Measurements from ENCODE around the gene GRIK5.

GRIK5 gene

DNA sequence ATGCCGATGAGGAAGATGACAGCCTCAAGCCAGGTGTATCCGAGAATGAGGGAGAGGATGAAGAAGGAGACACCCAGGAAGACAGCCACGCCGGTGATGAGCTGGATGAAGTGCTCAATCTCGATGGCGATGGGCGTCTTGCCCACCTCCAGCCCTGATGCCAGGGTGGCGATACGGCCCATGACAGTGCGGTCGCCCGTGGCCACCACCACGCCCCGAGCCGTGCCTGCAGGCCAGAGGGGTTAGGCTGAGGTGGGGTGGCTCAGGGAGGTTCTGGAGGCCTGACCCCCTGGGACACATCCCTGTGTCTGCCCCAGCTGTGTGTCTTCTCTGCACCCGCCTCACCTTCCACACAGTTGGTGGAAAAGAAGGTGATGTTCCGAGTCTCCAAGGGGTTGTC, 85.0 kb downstream of the GRIK5 start:
- DNase-seq, result no peak

DNA sequence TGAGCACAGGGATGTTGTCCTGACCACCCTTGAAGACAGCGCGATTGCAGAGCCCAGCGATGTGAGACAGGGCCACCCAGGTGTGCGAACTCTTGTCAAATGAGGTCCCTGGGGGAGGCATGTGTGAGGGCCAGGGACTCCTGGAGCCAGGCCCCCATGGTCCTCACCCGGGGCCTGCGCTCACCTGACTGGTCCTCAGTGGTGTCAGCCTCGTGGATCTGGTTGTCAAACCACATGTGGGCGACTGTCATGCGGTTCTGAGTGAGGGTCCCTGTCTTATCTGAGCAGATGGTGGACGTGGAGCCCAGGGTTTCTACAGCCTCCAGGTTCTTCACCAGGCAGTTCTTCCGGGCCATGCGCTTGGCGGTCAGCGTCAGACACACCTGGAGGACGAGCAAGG, 88.3 kb downstream of the GRIK5 start:
- DNase-seq, result no peak

DNA sequence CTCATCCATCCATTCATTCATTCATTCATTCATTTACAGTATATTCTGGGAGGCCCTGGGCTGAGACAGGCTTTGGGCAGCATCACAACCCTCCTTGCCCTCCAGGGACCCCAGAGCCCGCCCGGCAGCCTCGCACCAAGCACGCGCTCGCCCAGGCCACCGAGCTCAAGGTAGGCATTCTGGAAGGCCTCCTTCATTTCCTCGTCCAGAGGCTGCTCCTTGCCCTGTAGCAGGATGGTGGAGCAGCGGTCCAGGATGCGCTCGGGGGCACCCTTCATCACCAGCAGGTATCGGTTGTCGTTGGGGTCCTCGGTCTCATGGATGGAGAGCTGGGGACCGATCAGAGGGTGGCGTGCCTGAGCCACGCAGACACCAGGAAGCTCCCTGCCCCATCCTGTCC, 91.5 kb downstream of the GRIK5 start:
- DNase-seq, result no peak

DNA sequence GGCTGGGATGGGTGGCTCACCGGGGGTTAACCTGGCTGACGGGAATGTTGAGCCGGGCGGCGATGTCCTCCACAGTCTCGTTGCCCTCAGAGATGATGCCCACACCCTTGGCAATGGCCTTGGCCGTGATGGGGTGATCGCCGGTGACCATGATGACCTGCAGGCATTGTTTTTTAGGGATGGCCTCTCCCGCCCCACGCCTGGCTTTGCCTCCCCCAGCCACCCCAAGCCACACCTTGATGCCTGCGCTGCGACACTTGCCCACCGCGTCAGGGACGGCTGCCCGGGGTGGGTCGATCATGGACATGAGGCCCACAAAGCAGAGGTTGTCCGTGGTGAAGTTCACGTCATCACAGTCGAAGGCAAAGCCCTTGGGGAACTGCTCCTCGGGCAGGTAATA, 92.1 kb downstream of the GRIK5 start:
- DNase-seq, result no peak

DNA sequence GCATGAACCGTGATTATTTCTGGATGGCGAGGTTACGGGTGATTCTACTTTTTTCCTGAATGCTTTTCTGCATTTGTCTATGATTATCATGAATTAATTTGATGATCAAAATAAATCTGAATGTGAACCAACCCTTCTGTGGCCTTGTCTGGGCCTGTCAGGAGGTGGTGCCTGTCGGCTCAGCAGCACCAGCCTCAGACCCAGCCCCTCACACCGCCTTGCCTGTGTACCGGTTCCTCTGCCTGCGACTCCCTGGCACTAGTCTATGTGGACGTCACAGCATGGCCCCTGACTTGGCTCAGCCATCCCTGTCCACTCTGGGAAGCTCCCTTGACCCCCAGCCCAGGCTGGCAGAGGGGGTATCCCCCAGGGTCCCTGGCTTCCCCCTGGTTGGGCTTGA, 95.4 kb downstream of the GRIK5 start:
- DNase-seq, result no peak

DNA sequence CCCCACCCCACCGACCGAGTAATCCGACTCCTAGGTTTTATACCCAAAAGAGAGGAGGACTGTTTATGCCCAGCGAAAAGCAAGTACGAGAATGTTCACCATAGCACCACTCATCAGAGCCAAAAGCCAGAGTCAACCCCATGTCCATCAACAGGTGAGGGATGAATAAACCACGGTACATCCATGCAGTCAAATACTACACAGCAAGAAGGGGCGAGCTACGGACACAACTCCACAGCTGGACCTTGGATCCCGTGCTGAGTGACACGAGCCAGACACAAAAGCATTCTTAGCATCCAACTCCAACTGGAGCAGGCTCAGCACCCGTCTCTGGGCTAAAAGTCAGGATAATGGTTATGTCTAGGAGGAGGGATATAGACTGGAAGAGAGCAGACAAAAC, 98.6 kb downstream of the GRIK5 start:
- no peak for DNase-seq

DNA sequence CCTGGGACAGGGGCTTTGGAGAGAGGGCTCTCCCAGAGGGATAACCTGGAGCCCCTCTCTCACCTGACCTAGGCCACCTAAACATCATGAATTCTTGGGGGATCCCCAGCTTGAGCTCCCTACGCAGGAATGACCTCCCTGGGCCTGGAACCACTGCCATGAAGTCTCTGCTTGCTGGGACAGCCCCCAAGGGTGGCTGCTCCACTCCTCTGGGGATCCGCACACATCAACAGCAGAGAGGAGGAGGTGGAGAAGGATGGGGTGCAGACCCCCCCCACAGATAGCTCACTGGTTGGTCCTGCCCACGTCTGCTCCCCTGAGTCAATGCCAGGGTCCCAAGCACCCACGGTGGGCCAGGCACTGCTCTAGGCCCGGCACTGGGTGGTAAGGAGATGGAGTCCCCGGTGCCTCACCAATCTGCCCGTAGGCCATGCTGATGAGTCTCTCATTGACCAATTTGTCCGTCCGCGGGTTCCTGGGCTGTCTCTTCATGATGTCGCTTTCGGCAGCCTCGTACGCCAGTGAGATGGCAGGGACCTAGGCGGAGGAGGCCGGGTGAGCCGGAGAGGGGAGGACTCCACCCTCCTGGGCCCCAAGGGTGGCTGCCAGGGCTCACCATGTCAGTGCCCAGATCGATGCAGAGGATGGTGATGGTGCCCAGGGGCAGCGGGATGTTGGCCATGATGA, 100.1 kb downstream of the GRIK5 start:
- no peak for DNase-seq

DNA sequence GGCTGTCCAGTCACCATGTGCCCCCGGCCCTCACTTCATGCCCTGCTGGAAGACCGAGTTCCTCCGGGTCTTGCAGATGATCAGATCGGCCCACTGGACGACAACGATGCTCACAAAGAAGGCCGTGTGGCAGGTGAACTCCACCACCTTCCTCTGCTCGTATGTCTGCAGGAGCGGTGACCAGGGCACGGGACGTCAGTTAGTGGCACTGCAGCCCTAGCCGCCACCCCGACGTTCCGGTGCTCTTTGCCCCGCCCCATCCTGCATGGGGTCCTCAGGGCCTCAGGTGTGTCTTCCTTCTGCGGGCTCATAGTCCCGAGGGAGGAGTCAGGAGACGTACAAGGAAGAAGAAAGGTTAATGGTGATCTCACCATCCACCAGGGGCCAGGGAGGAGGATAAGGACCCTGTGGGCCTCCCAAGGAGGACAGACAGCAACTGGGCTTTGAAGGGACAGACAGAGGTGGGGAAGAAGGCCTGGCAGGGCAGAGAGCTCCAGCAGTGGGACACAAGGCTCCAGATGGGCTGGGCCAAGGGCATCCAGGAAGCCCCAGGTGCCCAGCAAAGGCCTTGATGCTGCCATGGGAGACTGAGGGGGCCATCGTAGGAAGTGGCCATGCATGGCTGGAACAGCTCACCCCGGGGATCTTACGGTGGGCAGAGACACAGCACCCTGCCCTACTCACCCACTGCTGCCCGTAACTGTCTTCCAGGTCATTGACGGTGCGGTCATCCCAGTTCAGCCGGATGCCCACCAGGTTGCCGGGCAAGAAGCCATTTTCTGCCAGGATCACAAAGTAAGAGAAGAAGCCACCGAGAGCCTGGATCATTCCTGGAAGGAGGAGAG, 101.0 kb downstream of the GRIK5 start:
- no peak for DNase-seq

DNA sequence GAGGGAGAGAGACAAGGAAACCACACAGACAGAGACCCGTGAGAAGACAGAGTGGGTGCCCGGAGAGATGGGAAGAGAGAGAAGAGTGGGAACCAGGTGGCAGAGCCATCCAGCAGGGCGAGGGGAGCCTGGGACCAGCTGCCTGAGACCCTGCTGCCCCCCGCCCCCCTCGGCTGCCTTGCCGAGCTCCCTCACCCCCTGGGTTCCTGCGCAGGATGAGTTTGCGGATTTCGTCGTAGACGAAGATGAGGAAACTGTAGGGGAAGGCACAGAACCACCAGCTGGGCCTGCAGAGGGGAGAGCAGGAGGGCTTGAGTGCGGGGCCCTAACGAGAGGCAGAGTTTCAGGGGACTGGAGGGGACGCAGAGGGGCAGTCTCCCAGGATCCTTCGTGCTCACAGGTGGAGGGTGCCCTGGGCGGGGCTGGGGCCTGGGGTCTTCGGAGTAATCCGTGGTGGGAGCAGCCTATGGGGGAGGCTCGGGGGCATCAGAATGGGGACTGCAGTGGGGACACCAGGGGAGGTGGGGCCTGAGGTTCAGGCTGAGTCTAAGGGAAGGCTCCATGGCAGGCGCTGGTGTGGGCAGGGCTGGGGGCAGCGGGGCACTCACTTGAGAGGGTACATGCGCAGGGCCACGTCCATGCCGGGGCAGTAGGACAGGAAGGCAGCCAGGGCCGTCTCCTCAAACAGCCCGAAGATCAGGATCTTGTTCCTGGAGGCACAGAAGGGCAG, 102.8 kb downstream of the GRIK5 start:
- DNase-seq, result no peak

DNA sequence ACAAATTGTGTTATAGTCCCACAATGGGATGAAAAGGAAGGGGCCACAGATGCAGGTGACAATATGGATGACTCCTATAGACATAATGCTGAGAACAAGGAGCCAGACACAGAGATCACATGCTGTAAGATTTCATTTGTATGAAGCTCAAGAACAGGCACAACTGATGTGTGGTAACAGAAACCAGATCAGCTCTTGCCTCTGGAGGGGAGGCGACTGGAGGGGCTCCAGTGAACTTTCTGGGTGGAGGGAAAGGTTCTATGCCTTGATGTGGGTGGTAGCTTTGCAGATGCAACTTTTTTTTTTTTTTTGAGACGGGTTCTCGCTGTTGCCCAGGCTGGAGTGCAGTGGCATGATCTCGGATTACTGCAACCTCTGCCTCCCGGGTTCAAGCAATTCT, 104.9 kb downstream of the GRIK5 start:
- no peak for DNase-seq

DNA sequence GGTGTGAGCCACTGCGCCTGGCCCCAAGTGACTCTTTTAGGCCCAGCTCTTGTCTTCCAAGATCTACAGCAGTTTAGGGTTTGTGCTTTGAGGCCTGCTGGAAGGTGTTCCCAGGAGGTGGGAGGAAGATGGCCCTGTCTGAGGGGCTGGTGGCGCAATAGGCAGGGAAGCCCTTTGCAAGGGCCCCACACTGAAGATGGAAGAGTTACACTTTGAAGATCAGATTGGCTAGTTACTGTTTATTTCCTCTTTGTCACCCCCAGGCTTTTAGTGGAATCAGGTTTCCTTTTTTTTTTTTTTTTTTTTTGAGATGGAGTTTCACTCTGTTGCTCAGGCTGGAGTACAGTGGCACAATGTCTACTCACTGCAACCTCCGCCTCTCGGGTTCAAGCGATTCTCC, 109.0 kb downstream of the GRIK5 start:
- no peak for DNase-seq

DNA sequence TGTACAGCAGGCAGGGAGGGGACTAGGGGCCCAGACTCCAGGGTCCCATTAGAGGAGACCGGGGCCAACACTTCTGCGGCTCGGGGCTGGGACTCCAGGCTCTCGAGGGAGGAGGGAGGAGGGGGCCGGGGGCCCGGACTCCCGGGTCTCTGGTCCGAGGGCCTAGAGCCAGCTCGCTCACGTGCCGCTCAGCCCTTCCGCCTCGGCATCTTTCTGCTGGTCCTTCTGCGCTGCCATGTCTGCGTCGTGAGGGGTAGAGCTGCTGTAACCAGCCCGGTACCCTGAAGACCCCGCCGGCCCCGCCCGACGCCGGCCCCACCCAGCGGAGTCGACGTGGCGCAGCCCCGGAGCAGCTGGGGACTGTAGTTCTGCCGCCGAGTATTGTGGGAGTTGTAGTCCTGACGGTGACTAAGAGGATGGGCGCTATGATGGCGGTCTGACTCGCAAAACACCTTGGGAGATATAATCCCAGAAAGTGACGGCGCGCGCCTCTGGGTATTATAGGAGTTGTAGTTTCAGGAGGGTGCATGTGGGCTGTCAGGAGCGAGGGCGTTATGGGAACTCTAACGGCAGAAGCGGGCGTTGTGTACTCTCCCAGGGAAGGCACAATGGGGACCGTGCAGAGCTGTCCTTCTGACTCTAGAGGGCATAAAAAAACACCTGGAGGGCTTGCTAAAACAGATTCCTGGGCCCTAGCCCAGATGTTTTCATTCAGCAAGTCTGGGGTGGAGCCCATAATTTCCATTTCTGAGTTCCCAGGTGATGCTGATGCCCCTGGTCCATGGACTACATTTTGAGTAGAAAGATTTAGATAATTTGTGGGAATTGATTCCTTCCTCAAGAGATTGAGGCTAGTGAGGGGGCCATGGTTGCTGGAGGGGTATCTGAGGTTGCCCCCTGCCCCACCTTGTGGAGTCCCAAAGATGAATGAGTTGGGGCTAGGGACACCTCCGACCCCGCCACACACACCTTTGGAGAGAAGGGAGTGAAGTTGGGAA, 110.7 kb downstream of the GRIK5 start, which contains the start of gene RABAC1:
Gene RABAC1 (minus strand): TSS at position 266 of the 998 bp plus-strand sequence. CDS start 29 bp downstream, at position 237.
- DNase-seq, result peak; percentile 94

DNA sequence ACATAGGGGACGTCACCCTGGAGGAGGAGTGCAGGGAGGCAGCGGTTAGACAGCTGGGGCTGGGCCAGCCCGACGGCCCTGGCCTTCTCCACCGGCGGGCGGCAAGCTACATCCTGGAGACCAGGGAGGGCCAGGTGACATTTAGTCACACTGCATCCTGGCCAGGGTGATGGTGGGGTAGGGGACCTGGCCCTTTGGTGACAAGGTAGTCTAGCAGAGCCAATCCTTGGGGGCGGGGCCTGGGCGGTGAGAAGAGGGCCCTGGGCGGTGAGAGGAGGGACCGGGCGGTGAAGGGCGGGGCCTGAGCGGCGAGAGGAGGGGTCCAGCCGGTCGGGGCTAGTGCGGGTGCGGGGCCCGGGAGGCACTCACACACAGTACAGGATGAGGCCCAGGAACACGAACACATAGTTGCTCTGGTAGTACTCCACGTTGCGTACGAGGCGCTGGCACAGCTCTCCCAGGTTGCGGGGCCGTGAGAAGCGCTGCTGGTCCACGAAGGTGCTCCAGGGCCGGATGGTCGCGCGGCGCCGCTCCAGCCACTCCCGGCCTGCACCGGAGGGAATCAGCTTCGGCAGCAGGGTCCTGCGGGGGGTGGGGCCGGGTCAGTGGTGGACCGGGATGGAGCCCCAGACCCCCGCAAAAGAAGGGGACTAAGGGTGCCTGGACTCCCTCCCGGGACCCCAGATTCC, 111.5 kb downstream of the GRIK5 start:
- peak; percentile 70 for DNase-seq

DNA sequence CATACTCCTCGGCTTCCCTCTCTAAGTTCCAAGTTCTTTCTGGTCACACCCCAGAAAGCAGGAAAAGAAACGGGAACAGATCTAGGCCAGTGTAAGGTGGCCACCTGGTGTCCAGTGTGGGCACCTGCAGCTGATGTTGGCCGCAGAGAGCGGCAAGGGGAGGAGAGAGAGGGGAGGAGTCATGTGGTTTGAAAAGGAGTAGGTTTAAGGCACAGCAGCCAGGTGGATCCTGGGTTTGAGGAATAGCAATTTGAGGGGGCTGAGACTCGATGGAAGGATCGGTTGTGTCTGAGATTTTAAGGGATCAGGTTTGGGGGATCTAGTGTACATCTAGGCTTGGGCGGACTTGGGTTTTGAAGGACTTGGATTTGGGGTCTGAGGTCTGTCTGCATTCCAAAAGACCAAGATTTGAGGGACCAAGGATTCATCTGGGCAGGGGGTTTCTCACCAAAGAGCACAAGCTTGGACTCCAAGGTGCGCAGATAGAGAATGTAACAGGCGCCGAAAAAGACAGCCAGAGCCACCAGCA, 112.1 kb downstream of the GRIK5 start:
- DNase-seq, result peak; percentile 72

DNA sequence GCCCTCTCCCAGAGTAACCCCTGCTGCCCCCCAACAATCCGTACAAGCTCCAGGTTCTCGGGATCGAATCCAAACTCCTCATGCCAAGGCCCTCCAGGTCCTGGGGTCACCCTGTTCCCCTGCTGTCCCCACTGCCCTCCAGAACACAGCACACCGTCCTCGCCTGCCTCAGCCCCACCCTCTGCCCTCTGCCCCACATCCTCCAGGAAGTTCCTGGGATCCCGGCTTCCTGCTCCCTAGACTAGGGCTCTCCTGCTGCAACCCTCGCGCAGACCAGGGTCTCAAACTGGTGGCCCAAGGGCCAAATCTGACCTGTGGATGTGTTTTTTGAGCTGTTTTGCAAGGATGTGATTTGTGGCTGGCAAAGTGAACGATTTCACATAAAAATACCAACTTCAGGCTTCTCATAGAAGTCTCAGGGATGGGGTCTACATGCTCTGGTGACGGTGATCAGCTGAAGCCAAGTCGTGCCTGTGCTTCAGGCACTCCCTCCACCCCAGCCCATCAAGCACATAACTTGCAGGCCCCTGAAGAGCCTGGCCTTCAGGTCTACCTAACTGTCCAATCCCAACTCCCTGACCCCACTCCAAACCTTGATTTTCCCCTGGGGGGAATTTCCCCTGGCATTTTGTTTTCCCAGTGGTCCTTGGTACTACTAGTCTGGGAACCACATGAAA, 112.7 kb downstream of the GRIK5 start:
- DNase-seq, result no peak

DNA sequence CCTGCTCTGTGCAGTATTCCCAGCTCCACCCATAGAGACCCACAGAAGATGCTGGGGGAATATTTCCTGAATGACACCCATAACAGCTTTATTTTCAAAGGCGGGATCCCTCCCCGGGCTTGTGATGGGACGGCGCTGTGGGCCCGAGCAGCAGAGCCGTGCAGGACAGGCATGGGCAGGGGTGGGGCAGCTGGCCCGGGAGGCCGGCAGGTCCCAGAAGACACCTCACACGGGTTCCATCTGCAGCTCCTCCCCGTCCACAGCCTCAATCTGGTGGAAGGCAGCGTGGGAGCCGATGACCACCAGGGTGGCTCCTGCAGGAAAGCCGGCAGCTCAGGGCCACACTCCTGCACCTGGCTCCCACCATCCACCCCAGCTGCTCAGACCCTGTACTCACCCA, 113.4 kb downstream of the GRIK5 start:
- DNase-seq, result no peak

DNA sequence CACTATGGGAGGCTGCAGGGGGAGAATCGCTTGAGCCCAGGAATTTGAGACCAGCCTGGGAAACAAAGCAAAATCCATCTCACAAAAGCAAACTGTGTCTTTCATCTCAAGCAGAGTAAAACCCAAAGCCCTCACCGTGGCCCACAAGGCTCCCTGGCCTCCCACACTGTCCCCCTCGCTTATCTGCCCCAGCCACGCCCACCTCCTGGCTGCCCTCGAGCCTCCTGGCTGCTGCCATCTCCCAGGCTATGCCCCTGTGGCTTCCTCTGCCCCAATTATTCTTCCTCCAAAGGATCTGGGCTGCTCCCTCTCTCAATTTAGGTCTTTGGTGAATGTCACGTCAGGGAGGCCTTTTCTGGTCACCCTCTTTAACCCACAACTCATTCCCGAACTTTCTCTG, 114.5 kb downstream of the GRIK5 start:
- DNase-seq, result no peak

DNA sequence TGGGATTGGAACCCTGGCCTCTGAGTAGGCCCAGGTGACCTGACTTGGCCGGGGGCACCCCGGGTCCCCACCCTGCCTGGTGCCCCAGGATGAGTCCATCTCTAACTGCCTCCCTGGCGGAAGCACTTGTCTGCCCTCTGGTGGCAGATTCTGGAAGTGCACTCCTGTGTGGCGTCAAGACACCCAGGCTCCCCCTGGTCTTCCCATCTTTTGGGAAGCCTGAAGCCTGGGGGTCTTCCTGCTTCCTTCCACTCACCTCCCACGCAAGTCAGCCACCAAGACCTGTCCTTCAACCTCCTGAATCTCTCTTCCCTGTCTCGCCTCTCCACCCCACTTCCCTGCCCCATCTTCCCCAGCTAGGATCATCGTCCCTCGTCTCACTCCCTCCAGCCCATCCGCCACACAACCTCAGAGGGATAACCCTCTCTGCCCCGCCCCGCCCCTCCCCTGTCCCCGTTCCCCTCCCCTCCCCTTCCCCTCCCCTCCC, 118.3 kb downstream of the GRIK5 start:
- DNase-seq, result peak; percentile 14
